ENCODE results near the gene BCAS3.

Gene BCAS3

GRCh38 chr17:61385577-61386236, 708.1 kb downstream of the BCAS3 start:
- TF ChIP-seq CTCF (IDR thresholded peaks at IDR 0.05; ENCODE audit: low read depth, low read length) (no peak), EZH2phosphoT487 (IDR thresholded peaks at IDR 0.05; ENCODE audit: low read depth) (no peak)
- Histone ChIP-seq H3K4me1 (ENCODE audit: low read length) (0 out of 2 replicates have a peak, but pooled peaks cover 3% of the 10 kb centered on the region), H3K9me3 (ENCODE audit: insufficient read depth, low read length) (no peaks in the 10 kb centered on the region), H3K4me2 (ENCODE audit: low read length) (no peak overlapping the region), H3K36me3 (replicated peaks; ENCODE audit: low read depth, low read length) (no peaks in the 10 kb centered on the region), H3K27me3 (ENCODE audit: low read depth, low read length) (no peaks in the 10 kb centered on the region), H4K20me1 (ENCODE audit: insufficient read depth, low read length) (no peaks in the 10 kb centered on the region), H3K27ac (ENCODE audit: low read length) (no peak overlapping the region), H2AFZ (ENCODE audit: low read depth, low read length) (no peak overlapping the region), H3K4me3 (ENCODE audit: low read length) (no peak overlapping the region), H3K79me2 (ENCODE audit: low read length) (no peaks in the 10 kb centered on the region), H3K9ac (ENCODE audit: low read length) (no peak overlapping the region)

GRCh38 chr17:61386251-61386650, 708.6 kb downstream of the BCAS3 start:
- no peaks in the 10 kb centered on the region for H3K27me3 ChIP-seq (ENCODE audit: low read depth, low read length)

GRCh38 chr17:61387011-61387410, 709.4 kb downstream of the BCAS3 start:
- no peaks in the 10 kb centered on the region for H4K20me1 ChIP-seq (ENCODE audit: insufficient read depth, low read length)
- 0 out of 2 replicates have a peak, but pooled peaks cover 3% of the 10 kb centered on the region for H3K4me1 ChIP-seq (ENCODE audit: low read length)
- H3K4me2 ChIP-seq (ENCODE audit: low read length), result no peak overlapping the region
- no peaks in the 10 kb centered on the region for H3K79me2 ChIP-seq (ENCODE audit: low read length)
- no peaks in the 10 kb centered on the region for H3K9me3 ChIP-seq (ENCODE audit: insufficient read depth, low read length)
- TF ChIP-seq CTCF (IDR thresholded peaks at IDR 0.05; ENCODE audit: low read depth, low read length) (no peak), EZH2phosphoT487 (IDR thresholded peaks at IDR 0.05; ENCODE audit: low read depth) (no peak)
- H3K4me3 ChIP-seq (ENCODE audit: low read length), result no peak overlapping the region
- no peak overlapping the region for H3K27ac ChIP-seq (ENCODE audit: low read length)
- H2AFZ ChIP-seq (ENCODE audit: low read depth, low read length), result no peak overlapping the region
- no peaks in the 10 kb centered on the region for H3K27me3 ChIP-seq (ENCODE audit: low read depth, low read length)
- no peak overlapping the region for H3K9ac ChIP-seq (ENCODE audit: low read length)
- H3K36me3 ChIP-seq (replicated peaks; ENCODE audit: low read depth, low read length), result no peaks in the 10 kb centered on the region

More at GRCh38 chr17:61386251-61386650, 708.6 kb downstream of the BCAS3 start:
- H3K9me3 ChIP-seq (ENCODE audit: insufficient read depth, low read length), result no peaks in the 10 kb centered on the region
- H3K27ac ChIP-seq (ENCODE audit: low read length), result no peak overlapping the region
- H2AFZ ChIP-seq (ENCODE audit: low read depth, low read length), result no peak overlapping the region
- no peak overlapping the region for H3K9ac ChIP-seq (ENCODE audit: low read length)
- no peak overlapping the region for H3K4me2 ChIP-seq (ENCODE audit: low read length)
- H3K4me3 ChIP-seq (ENCODE audit: low read length), result no peak overlapping the region
- TF ChIP-seq CTCF (IDR thresholded peaks at IDR 0.05; ENCODE audit: low read depth, low read length) (no peak), EZH2phosphoT487 (IDR thresholded peaks at IDR 0.05; ENCODE audit: low read depth) (no peak)
- 0 out of 2 replicates have a peak, but pooled peaks cover 3% of the 10 kb centered on the region for H3K4me1 ChIP-seq (ENCODE audit: low read length)
- no peaks in the 10 kb centered on the region for H3K36me3 ChIP-seq (replicated peaks; ENCODE audit: low read depth, low read length)
- H3K79me2 ChIP-seq (ENCODE audit: low read length), result no peaks in the 10 kb centered on the region
- no peaks in the 10 kb centered on the region for H4K20me1 ChIP-seq (ENCODE audit: insufficient read depth, low read length)

GRCh38 chr17:61387511-61388305, 710.1 kb downstream of the BCAS3 start:
- Histone ChIP-seq H3K4me2 (ENCODE audit: low read length) (no peak overlapping the region), H3K4me1 (ENCODE audit: low read length) (0 out of 2 replicates have a peak, but pooled peaks cover 3% of the 10 kb centered on the region), H3K79me2 (ENCODE audit: low read length) (no peaks in the 10 kb centered on the region), H3K4me3 (ENCODE audit: low read length) (no peak overlapping the region), H4K20me1 (ENCODE audit: insufficient read depth, low read length) (no peaks in the 10 kb centered on the region), H3K27me3 (ENCODE audit: low read depth, low read length) (no peaks in the 10 kb centered on the region), H2AFZ (ENCODE audit: low read depth, low read length) (no peak overlapping the region), H3K36me3 (replicated peaks; ENCODE audit: low read depth, low read length) (no peaks in the 10 kb centered on the region), H3K27ac (ENCODE audit: low read length) (no peak overlapping the region), H3K9ac (ENCODE audit: low read length) (no peak overlapping the region), H3K9me3 (ENCODE audit: insufficient read depth, low read length) (no peaks in the 10 kb centered on the region)
- no peak for TF ChIP-seq EZH2phosphoT487 (IDR thresholded peaks at IDR 0.05; ENCODE audit: low read depth)
- TF ChIP-seq CTCF (IDR thresholded peaks at IDR 0.05; ENCODE audit: low read depth, low read length), result no peak

All from OCI-LY3 (cell line).